ENCODE results near the gene PLA2R1.

DNA sequence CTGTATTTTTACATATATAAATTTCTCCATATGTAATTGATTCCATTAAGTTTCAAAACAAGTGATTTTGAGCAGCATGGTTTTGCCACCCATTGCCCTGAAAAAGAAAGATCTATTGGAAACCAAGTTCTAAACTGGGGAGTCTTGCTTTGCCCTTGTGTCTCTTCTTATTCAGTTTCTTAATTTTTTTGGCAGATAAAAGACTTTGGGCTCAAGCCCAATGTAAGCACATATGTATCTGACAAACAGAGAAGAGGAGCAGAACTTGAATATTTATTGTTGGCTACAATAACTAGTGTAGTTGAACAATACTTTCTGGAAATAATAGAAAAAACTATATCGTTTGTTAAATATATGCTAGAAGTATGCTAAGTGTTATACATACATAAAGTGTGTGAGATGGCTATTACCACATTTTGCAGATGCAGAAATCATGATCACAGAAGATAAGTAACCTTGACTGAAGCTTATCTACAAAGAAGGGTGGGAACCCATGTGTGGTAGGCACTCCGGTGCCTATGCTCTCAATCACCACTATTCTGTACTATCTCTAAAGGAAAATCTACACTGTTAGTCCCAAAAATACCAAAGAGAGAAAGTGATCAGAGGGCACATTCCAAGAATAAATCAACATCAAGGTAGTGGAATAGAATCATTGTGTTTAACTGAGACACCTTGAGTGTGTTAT, 109.1 kb downstream of the PLA2R1 start:
- TF ChIP-seq, protein P1, sequence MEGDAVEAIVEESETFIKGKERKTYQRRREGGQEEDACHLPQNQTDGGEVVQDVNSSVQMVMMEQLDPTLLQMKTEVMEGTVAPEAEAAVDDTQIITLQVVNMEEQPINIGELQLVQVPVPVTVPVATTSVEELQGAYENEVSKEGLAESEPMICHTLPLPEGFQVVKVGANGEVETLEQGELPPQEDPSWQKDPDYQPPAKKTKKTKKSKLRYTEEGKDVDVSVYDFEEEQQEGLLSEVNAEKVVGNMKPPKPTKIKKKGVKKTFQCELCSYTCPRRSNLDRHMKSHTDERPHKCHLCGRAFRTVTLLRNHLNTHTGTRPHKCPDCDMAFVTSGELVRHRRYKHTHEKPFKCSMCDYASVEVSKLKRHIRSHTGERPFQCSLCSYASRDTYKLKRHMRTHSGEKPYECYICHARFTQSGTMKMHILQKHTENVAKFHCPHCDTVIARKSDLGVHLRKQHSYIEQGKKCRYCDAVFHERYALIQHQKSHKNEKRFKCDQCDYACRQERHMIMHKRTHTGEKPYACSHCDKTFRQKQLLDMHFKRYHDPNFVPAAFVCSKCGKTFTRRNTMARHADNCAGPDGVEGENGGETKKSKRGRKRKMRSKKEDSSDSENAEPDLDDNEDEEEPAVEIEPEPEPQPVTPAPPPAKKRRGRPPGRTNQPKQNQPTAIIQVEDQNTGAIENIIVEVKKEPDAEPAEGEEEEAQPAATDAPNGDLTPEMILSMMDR (IDR thresholded peaks at IDR 0.05; ENCODE audit: insufficient read depth, low read length, poor library complexity, severe bottlenecking): no peak
- no peak for TF ChIP-seq EZH2phosphoT487 (conservative IDR thresholded peaks at IDR 0.05; ENCODE audit: low read length)
